ENCODE measurements around the gene HAO2. TPM values are rescaled to one million over a fixed set of nuclear protein-coding genes. Genes with fewer than 3 reads are reported as not detected.

Gene HAO2
- total RNA-seq, 1 donor from 2014 or later = not detected

DNA sequence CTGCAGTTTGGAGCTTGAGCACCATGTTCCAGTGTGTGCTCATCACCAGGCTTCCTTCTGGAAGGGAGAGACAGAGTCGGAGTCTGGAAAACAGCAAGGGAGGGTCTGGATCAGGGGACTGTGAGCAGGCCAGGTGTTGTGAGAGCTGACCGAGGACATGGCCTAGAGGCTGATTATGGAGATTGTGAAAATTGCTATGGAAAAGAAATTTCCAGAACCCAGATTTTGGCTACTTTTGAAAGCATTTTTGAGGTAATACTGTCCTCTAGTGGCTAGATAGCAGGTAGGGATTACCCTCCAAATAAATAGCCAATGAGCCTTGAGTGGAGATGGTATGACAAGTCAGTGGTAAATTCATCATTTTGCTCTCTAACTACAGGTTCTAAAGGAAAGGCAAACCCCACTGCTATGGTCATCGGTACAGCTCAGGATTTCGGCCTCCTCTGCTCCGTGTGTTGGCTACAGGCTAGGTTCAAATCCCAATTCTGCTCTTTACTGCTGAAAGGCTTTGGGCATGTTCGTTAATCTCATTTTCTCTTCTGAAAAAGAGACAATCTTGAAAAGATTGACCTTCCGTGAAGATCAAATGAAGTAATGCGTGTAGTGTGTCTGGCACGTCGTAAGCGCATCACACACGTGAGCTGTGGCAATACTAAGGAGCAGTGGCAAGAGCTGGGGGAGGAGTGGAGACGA, 1.0 kb upstream of the HAO2 start:
- H3K9me3 ChIP-seq = no peaks in the 10 kb centered on the region
- TF ChIP-seq, protein P1, sequence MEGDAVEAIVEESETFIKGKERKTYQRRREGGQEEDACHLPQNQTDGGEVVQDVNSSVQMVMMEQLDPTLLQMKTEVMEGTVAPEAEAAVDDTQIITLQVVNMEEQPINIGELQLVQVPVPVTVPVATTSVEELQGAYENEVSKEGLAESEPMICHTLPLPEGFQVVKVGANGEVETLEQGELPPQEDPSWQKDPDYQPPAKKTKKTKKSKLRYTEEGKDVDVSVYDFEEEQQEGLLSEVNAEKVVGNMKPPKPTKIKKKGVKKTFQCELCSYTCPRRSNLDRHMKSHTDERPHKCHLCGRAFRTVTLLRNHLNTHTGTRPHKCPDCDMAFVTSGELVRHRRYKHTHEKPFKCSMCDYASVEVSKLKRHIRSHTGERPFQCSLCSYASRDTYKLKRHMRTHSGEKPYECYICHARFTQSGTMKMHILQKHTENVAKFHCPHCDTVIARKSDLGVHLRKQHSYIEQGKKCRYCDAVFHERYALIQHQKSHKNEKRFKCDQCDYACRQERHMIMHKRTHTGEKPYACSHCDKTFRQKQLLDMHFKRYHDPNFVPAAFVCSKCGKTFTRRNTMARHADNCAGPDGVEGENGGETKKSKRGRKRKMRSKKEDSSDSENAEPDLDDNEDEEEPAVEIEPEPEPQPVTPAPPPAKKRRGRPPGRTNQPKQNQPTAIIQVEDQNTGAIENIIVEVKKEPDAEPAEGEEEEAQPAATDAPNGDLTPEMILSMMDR (IDR thresholded peaks at IDR 0.05) = peak; percentile 67
- intact Hi-C loops (cut with DNase I) = no loop called here
- ATAC-seq (no peak), DNase-seq (no peak)
- no peaks in the 10 kb centered on the region for H3K36me3 ChIP-seq
- no peaks in the 10 kb centered on the region for H3K27me3 ChIP-seq (ENCODE audit: low read depth)
- no peaks in the 10 kb centered on the region for H3K4me1 ChIP-seq
- no peak overlapping the region for H3K4me3 ChIP-seq
- no peak overlapping the region for H3K27ac ChIP-seq

DNA sequence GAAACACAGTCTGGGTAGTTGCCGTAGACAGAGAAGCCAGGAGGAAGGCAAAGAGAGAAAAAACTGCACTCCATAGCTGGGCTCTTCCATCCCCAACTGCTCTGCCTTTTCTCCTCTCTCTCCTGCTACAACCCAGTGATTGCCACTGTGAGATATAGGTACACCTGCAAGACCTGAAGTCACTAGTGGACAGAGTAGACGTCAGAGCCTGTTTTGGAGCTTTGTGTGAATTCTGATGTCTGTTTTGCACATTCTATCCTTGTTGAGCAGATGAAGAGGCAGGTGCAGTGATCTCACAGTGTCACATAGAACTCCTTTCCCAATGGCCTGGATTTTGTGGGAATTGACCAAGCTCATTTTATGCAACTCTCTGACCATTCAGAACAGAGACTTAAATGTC, 2.2 kb downstream of the HAO2 start:
- Histone ChIP-seq H3K4me3 (no peak overlapping the region), H3K4me1 (no peaks in the 10 kb centered on the region), H3K9me3 (no peaks in the 10 kb centered on the region), H3K27ac (no peak overlapping the region), H3K27me3 (ENCODE audit: low read depth) (no peaks in the 10 kb centered on the region), H3K36me3 (no peaks in the 10 kb centered on the region)
- TF ChIP-seq, protein P1 (IDR thresholded peaks at IDR 0.05) = no peak
- intact Hi-C loops (cut with DNase I) = no loop called here
- DNase-seq = no peak
- no peak for ATAC-seq

DNA sequence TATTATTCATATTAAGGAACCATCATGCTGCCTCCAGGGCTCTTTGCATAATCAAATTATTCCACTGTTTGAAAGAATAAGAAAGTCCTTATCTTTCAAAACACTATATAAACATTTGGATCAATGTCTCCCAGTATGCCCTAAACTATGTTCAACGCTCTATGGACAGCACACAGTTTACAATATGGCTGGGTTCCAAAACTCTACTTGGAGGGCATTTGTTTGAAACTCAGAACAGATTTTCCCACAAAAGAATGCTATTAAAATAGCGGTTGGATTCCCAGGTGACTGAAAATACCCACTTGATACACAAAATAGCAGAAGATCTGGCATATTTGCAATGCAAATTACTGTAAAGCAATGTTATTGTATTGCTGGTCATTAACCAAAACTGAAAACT, 3.2 kb downstream of the HAO2 start:
- Histone ChIP-seq H3K27ac (no peak overlapping the region), H3K9me3 (no peaks in the 10 kb centered on the region), H3K4me3 (no peak overlapping the region), H3K36me3 (no peaks in the 10 kb centered on the region), H3K27me3 (ENCODE audit: low read depth) (no peaks in the 10 kb centered on the region), H3K4me1 (no peaks in the 10 kb centered on the region)
- TF ChIP-seq, protein P1 (IDR thresholded peaks at IDR 0.05) = no peak
- DNase-seq = no peak
- intact Hi-C loops (cut with DNase I) = no loop called here
- ATAC-seq = no peak

DNA sequence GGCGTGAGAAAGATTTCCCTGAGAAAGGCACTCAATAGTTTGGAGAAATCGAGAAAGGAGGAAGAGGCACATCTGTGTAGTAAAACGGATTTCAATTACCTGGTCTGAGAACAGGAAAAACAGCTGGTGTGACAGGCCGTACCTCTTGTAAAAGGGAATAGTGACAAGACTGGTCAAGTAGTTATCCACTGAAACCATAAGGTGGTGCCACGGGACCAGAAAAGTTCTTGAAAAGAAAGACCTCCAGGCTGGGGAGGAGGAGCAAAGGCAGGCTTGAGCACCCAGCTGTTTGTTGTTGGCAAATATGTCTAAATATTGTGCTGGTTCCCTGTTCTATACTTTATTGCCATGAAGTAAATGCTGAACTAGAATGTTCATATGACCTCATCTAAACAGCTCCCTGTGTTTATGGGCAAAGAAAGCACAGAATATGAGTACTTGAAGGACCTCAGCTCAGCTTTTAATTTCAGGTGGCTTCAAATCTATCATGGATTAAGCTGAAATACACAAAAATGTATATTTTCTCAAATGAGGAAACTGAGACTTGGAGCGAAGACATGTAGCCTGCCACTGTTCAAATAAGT, 4.0 kb downstream of the HAO2 start:
- DNase-seq = no peak

DNA sequence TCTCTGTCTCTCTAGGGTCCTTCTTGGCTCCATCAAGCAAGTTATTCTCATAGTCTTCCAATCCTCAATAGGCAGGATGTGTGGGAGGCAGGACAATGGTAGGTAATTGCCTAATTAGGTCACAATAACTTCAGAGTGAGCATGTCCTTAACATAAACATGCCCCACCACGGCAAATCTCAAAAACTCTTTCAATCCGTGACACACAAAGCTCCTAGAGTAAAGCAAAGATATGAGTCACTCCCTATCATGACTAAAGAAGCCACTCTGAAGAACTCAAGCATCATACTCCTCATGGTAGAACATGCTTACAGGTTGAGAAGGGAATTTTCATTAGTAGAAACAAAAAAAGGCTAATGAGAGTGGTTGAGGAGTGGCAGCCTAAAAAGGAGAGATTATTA, 4.9 kb downstream of the HAO2 start:
- Histone ChIP-seq H3K9me3 (no peaks in the 10 kb centered on the region), H3K36me3 (no peaks in the 10 kb centered on the region), H3K27ac (no peak overlapping the region), H3K4me3 (no peak overlapping the region), H3K27me3 (ENCODE audit: low read depth) (no peaks in the 10 kb centered on the region), H3K4me1 (no peaks in the 10 kb centered on the region)
- ATAC-seq (no peak), DNase-seq (no peak)
- intact Hi-C loops (cut with DNase I) = no loop called here
- TF ChIP-seq, protein P1 (IDR thresholded peaks at IDR 0.05) = no peak

More for the DNA sequence above, 4.0 kb downstream of the HAO2 start:
- Histone ChIP-seq H3K27ac (no peak overlapping the region), H3K27me3 (ENCODE audit: low read depth) (no peaks in the 10 kb centered on the region), H3K4me3 (no peak overlapping the region), H3K4me1 (no peaks in the 10 kb centered on the region), H3K9me3 (no peaks in the 10 kb centered on the region), H3K36me3 (no peaks in the 10 kb centered on the region)
- peak in 1 of 2 donors; percentile 37 for ATAC-seq
- TF ChIP-seq, protein P1 (IDR thresholded peaks at IDR 0.05) = no peak
- intact Hi-C loops (cut with DNase I) = no loop called here
